Measurements from ENCODE around the gene RABAC1.

The RABAC1 gene

DNA sequence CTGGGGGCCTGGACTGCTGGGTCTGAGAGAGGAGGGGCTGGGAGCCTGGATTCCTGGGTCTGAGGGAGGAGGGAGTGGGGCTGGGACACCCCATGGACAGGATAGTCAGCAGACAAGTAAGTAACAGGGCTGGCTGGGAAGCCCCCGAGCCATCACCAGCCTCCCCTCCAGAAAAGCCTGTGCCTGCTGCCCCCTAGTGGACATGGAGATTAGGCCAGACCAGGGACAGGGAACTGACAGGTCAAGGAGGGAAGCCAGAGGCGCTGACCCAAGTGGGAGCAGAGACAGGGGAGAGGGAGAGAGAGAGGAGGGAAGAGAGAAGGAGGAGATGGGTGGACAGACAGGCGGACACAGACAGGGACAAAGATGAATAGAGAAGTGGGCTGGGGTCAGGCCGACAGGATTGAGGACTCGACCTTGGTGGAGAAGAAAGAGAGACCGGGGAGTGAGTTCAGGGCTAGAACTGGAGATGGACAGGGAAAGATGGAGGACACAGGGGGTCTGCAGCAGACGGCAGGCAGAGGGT, 24.2 kb downstream of the RABAC1 start:
- no peak overlapping the region for H3K4me3 ChIP-seq (ENCODE audit: low read depth, low read length)
- peaks cover 8% of the 10 kb centered on the region for H3K4me1 ChIP-seq (ENCODE audit: control insufficient read depth, insufficient read depth, low read length)
- H3K9ac ChIP-seq (ENCODE audit: low read depth, low read length), result no peak overlapping the region
- peaks cover 88% of the 10 kb centered on the region for H3K27me3 ChIP-seq (ENCODE audit: control insufficient read depth, insufficient read depth, low read length)
- no peak overlapping the region for H3K27ac ChIP-seq (ENCODE audit: low read depth, low read length)
- H3K36me3 ChIP-seq (ENCODE audit: control insufficient read depth, insufficient read depth, low read length), result no peaks in the 10 kb centered on the region
- H3K9me3 ChIP-seq (ENCODE audit: control insufficient read depth, insufficient read depth, low read length), result no peaks in the 10 kb centered on the region

DNA sequence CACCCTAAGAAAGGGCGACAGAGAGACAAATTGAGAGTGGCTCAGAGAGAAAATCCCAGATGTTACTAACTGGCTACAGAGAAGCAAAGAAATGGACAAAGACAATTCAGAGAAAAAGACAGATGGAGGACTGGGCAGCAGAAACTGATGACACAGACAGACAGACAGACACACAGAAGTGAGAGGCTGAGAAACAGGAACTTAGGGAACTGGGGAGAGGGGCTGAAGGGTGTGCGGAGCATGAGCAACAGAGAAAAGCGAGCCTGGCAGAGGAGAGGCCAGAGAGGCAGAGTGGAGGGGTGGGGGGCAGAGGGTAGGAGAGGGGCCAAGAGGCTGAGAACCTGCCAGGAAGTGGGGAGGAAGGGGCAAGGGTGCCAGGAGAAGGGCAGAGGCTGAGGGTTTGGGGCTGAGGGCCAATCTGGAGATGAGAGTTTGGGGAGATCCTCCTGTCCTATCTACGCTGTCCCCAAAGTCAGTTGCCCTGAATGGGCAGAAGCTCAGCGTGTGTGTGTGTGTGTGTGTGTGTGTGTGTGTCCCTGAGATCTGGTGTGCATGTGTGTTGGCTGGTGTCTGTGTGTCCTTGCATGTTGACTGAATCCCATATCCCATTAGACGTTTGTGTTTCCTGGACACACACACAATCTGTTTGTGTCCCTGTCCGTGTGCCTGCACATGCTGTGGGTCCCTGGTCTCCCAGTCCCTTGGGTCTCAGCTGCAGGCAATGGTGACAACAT, 25.3 kb downstream of the RABAC1 start:
- Histone ChIP-seq H3K36me3 (ENCODE audit: control insufficient read depth, insufficient read depth, low read length) (no peaks in the 10 kb centered on the region), H3K27ac (ENCODE audit: low read depth, low read length) (no peak overlapping the region), H3K4me1 (ENCODE audit: control insufficient read depth, insufficient read depth, low read length) (peaks cover 12% of the 10 kb centered on the region), H3K9me3 (ENCODE audit: control insufficient read depth, insufficient read depth, low read length) (no peaks in the 10 kb centered on the region), H3K27me3 (ENCODE audit: control insufficient read depth, insufficient read depth, low read length) (peaks cover 94% of the 10 kb centered on the region), H3K4me3 (ENCODE audit: low read depth, low read length) (no peak overlapping the region), H3K9ac (ENCODE audit: low read depth, low read length) (no peak overlapping the region)

DNA sequence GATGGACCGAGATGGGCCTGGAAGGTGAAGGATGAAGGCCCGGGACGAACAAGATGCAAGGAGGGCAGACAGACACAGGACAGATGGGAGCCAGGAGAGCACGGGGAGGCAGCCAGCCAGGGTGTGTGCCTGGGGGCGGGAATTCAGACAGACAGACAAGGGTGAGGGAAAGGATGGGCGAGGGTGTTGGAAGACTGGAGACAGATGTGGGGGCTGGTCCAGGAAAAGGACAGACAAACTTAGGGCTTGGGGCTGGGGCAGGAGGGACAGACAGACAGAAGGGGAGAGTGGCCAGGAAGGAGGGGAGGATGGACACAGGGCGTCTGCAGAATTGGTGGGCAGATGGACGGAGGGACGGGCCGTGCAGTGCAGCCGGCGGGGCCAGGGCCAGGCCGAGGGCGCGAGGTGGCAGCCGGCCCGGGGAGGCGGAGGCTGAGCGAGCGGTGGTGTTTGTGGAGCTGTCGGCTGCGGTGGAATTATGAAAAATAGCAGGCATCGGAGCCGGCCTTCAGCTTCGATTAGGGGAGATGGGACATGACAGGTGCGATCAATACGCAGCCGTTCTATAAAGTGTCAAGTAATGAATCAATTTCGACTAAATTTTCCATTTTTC, 26.3 kb downstream of the RABAC1 start:
- peaks cover 13% of the 10 kb centered on the region for H3K4me1 ChIP-seq (ENCODE audit: control insufficient read depth, insufficient read depth, low read length)
- H3K9me3 ChIP-seq (ENCODE audit: control insufficient read depth, insufficient read depth, low read length), result no peaks in the 10 kb centered on the region
- H3K4me3 ChIP-seq (ENCODE audit: low read depth, low read length), result no peak overlapping the region
- H3K27ac ChIP-seq (ENCODE audit: low read depth, low read length), result no peak overlapping the region
- peaks cover 99% of the 10 kb centered on the region for H3K27me3 ChIP-seq (ENCODE audit: control insufficient read depth, insufficient read depth, low read length)
- H3K9ac ChIP-seq (ENCODE audit: low read depth, low read length), result no peak overlapping the region
- H3K36me3 ChIP-seq (ENCODE audit: control insufficient read depth, insufficient read depth, low read length), result no peaks in the 10 kb centered on the region

DNA sequence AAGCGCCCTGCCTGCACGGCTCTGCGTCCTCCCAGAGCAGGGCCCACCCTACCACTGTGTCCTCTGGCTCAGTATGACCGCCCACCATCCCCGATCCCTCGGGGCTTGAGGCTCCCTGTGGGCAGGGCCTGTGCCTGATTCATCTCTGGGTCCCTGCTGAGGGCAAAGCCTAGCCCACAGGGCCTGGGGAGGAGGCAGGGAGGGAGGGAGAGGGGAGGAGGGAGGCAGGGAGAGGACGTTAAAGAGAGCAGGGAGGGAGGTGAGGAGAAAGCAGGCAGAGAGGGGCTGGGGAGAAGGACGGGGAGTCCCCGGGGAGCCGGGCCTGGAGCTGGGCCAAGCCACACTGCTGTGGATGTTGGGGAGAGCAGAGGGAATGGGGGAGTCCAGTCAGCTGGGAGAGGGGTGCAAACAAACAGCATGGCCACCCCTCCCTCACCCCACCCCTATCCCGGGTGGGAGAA, 26.8 kb downstream of the RABAC1 start:
- H3K27ac ChIP-seq (ENCODE audit: low read depth, low read length), result no peak overlapping the region
- peaks cover 13% of the 10 kb centered on the region for H3K4me1 ChIP-seq (ENCODE audit: control insufficient read depth, insufficient read depth, low read length)
- no peak overlapping the region for H3K9ac ChIP-seq (ENCODE audit: low read depth, low read length)
- H3K9me3 ChIP-seq (ENCODE audit: control insufficient read depth, insufficient read depth, low read length), result no peaks in the 10 kb centered on the region
- H3K27me3 ChIP-seq (ENCODE audit: control insufficient read depth, insufficient read depth, low read length), result peaks cover 99% of the 10 kb centered on the region
- H3K4me3 ChIP-seq (ENCODE audit: low read depth, low read length), result no peak overlapping the region
- no peaks in the 10 kb centered on the region for H3K36me3 ChIP-seq (ENCODE audit: control insufficient read depth, insufficient read depth, low read length)

DNA sequence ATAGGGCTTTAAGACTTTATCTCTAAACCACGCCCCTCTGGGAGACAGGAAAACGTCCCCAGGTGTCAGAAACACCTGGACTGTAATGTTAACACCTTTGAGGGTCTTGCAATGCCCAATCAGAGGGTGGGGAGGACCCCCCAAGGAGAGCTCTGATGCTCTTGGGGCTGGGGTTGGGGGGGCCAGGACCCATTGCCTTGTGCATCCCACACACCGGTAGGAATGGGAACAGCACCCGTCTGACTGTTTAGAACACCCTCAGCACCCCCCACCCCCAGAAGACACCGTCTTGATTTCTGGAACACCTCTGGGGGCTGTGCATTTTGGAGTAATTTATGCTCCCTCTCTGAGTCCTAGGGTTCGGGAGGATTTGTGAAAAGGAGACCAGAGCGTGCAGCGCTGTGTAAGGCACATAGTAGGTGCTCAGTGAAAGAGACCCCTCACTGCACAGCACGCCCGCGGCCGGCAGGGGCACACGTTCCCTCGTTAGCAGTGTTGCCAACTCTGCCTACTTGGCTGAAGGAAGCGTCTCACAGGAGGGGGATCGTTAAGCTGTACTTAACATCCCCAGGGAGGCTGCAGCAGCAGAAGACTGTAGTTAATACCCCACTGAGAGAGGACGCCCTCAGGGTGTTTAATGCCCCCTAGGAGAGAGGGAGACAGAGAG, 28.1 kb downstream of the RABAC1 start:
- Histone ChIP-seq H3K36me3 (ENCODE audit: control insufficient read depth, insufficient read depth, low read length) (no peaks in the 10 kb centered on the region), H3K27me3 (ENCODE audit: control insufficient read depth, insufficient read depth, low read length) (peaks cover 99% of the 10 kb centered on the region), H3K27ac (ENCODE audit: low read depth, low read length) (no peak overlapping the region), H3K9ac (ENCODE audit: low read depth, low read length) (no peak overlapping the region), H3K4me1 (ENCODE audit: control insufficient read depth, insufficient read depth, low read length) (peaks cover 13% of the 10 kb centered on the region), H3K9me3 (ENCODE audit: control insufficient read depth, insufficient read depth, low read length) (no peaks in the 10 kb centered on the region), H3K4me3 (ENCODE audit: low read depth, low read length) (no peak overlapping the region)

DNA sequence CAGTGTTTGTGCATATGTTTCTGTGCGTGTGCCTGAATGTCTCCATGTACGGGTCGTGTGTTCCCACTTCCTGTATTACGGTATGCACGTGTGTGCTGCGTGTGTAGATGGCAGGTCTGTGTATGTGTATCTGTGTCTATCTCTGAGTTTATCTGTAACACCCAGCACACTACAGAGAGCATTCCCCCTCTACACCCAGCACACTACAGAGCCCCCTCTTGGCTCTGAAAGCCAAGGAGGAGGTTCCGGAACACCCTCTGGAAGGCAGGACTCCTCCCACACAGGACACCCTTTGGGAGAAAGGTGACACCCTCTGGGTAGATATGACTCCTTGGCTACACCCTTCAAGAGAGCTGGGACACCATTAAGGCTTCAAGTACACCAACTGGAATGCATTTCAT, 28.8 kb downstream of the RABAC1 start:
- no peak overlapping the region for H3K4me3 ChIP-seq (ENCODE audit: low read depth, low read length)
- H3K27me3 ChIP-seq (ENCODE audit: control insufficient read depth, insufficient read depth, low read length), result peaks cover 99% of the 10 kb centered on the region
- H3K27ac ChIP-seq (ENCODE audit: low read depth, low read length), result no peak overlapping the region
- H3K4me1 ChIP-seq (ENCODE audit: control insufficient read depth, insufficient read depth, low read length), result peaks cover 13% of the 10 kb centered on the region
- H3K9me3 ChIP-seq (ENCODE audit: control insufficient read depth, insufficient read depth, low read length), result no peaks in the 10 kb centered on the region
- no peak overlapping the region for H3K9ac ChIP-seq (ENCODE audit: low read depth, low read length)
- no peaks in the 10 kb centered on the region for H3K36me3 ChIP-seq (ENCODE audit: control insufficient read depth, insufficient read depth, low read length)

DNA sequence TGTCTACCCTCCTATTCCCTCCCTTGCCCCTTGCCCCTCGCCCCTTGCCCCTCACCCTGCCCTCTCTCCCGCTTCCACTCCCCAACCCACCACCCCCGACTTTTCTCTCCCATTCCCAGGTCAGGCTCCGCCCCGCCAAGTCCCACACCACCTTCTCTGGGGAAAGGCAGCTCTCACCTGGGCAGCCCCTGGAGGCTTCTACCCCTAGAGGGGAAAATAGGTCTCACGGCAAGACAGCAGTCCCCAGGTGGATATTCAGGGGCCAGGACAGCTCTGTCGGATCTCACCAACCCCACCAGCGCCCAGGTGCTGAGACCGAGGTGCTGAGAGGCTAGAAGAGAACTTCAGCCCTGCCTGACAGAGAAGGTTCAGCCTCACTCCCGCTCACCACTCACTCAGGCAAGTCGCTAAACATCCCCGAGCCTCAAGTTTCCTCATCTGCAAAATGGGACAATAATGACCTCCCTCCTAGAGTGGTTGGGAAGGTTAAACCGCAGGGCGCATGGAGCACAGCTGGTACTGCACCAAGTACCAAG, 29.5 kb downstream of the RABAC1 start:
- H3K9me3 ChIP-seq (ENCODE audit: control insufficient read depth, insufficient read depth, low read length), result no peaks in the 10 kb centered on the region
- H3K27ac ChIP-seq (ENCODE audit: low read depth, low read length), result no peak overlapping the region
- H3K4me1 ChIP-seq (ENCODE audit: control insufficient read depth, insufficient read depth, low read length), result peaks cover 13% of the 10 kb centered on the region
- no peak overlapping the region for H3K9ac ChIP-seq (ENCODE audit: low read depth, low read length)
- H3K36me3 ChIP-seq (ENCODE audit: control insufficient read depth, insufficient read depth, low read length), result no peaks in the 10 kb centered on the region
- no peak overlapping the region for H3K4me3 ChIP-seq (ENCODE audit: low read depth, low read length)
- peaks cover 99% of the 10 kb centered on the region for H3K27me3 ChIP-seq (ENCODE audit: control insufficient read depth, insufficient read depth, low read length)

DNA sequence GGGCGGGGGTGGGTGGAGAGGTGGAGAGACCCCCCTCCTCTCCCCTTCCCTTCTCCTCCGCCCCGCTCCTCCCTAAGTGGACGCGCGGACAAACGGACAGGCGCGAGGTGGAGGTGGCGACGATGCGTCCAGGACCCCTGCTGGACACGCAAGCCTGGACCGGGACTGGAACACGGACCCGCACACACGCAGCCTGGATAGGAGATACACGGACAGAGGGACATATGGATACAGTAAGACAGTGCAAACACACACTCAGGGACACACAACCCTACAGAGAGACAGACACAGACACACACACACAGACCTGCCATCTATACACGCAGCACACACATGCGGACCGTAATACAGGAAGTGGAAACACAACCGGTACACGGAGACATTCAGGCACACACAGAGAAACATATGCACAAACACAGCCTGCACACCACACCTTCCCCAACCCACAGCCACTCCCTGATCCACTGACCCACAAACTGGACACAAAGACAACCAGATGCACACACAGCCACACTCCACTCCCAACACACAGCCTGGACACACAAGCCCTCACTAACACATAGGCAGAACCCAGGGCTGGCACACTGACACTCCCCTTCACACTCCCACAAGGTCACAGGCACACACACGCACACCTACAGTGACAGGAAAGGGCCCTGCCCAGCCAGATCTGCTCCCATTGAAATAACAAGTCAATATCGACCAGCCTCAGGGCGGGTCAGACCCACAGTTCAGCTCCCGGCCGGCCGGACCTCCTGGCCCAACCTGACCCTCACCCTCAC, 30.2 kb downstream of the RABAC1 start:
- H3K9me3 ChIP-seq (ENCODE audit: control insufficient read depth, insufficient read depth, low read length), result no peaks in the 10 kb centered on the region

DNA sequence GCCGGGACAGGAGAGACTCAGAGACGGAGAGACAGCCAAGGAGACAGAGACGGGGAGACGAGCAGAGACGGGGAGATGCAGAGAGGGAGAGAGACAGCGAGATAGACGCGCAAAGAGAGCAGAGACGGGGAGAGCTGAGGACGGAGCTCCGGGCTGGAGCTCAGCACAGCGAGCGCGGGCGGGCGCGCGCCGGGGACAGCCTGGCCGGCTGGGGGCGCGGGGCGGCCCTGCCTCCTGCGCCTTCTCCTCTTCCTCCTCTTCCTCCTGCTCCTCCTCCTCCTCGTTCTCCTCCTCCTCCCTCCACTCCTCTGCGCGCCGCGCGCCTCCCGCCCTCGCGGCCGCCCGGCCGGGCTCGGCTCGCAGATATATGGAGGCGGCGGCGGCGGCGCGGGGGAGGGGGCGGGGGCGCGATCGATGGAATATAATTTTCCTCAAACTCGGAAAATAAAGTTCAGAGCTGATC, 30.9 kb downstream of the RABAC1 start, which contains the start of gene ERFL:
ERFL (minus strand) TSS at position 229 of the 463 bp plus-strand sequence. CDS start 15,530 bp downstream, outside the sequence.
- Histone ChIP-seq H3K4me3 (ENCODE audit: low read depth, low read length) (peak within 1 kb of the TSS; percentile 56), H3K27ac (ENCODE audit: low read depth, low read length) (no peak within 1 kb of the TSS), H3K9me3 (ENCODE audit: control insufficient read depth, insufficient read depth, low read length) (no peaks in the 10 kb centered on the region), H3K27me3 (ENCODE audit: control insufficient read depth, insufficient read depth, low read length) (peaks cover 95% of the 10 kb centered on the region), H3K36me3 (ENCODE audit: control insufficient read depth, insufficient read depth, low read length) (no peaks in the 10 kb centered on the region), H3K4me1 (ENCODE audit: control insufficient read depth, insufficient read depth, low read length) (peaks cover 13% of the 10 kb centered on the region), H3K9ac (ENCODE audit: low read depth, low read length) (no peak within 1 kb of the TSS)

More for the DNA sequence above, 30.2 kb downstream of the RABAC1 start:
- Histone ChIP-seq H3K36me3 (ENCODE audit: control insufficient read depth, insufficient read depth, low read length) (no peaks in the 10 kb centered on the region), H3K9ac (ENCODE audit: low read depth, low read length) (no peak overlapping the region), H3K4me3 (ENCODE audit: low read depth, low read length) (peak overlapping the region; percentile 41), H3K4me1 (ENCODE audit: control insufficient read depth, insufficient read depth, low read length) (peaks cover 13% of the 10 kb centered on the region), H3K27ac (ENCODE audit: low read depth, low read length) (no peak overlapping the region), H3K27me3 (ENCODE audit: control insufficient read depth, insufficient read depth, low read length) (peaks cover 99% of the 10 kb centered on the region)

DNA sequence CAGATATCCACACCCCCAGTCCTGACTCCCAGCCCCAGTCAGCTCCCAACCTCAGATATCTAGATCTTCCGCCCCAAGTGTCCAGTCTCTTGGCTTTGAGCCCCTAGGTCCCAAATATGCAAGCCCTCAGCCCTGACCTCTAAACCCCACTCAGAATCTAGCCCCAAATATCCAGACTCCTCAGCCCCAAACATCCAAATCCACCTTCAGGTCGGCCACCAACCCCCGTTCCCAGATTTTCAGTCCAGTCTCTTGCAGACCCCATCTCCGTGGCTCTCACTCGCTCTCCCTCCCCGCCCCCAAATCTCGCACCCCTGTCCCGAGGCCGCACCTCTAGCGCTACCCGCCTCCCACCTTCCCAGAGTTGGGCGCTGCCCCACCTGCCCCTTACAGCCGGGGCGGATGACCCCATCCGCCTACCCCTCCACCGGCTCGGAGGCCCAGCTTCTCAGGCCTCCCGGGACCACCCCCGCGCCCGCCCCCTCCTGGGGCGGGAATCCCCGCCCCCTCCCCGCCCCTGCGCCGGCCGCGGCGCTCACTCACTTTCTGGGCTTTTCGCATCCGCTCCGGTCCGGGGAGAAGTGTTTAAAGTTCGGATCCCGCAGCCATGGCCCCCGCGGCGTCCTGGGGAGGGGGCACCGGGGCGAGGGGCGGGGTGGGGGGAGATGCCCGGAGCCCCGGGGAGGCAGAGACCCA, 31.5 kb downstream of the RABAC1 start:
- Histone ChIP-seq H3K9me3 (ENCODE audit: control insufficient read depth, insufficient read depth, low read length) (no peaks in the 10 kb centered on the region), H3K4me1 (ENCODE audit: control insufficient read depth, insufficient read depth, low read length) (peaks cover 13% of the 10 kb centered on the region), H3K27ac (ENCODE audit: low read depth, low read length) (no peak overlapping the region), H3K36me3 (ENCODE audit: control insufficient read depth, insufficient read depth, low read length) (no peaks in the 10 kb centered on the region), H3K4me3 (ENCODE audit: low read depth, low read length) (peak overlapping the region; percentile 56), H3K27me3 (ENCODE audit: control insufficient read depth, insufficient read depth, low read length) (peaks cover 95% of the 10 kb centered on the region), H3K9ac (ENCODE audit: low read depth, low read length) (no peak overlapping the region)

All from HUES48 (cell line).